MV-4-11 (cell line): ENCODE data around the gene HOXA3.
A peak's percentile ranks its signal among the peaks of the same experiment; 100 is the strongest.

Experiments used
- DNase-seq: peaks from one replicate; lab custom pipeline; 2025; lab: John Stamatoyannopoulos, UW

HOXA3 gene

GRCh38 chr7:27151931-27152815, at the start of gene HOXA3:
Gene HOXA3, minus strand, starts transcription at chr7:27152583. Its CDS starts 41,943 bp downstream, at chr7:27110640.
- no peak for DNase-seq

GRCh38 chr7:27201580-27202017, 49.2 kb upstream of the HOXA3 start:
- DNase-seq, result no peak

GRCh38 chr7:27200761-27201579, 48.6 kb upstream of the HOXA3 start:
- peak; percentile 83 for DNase-seq

GRCh38 chr7:27199849-27200760, 47.7 kb upstream of the HOXA3 start, which contains the start of gene HOXA13:
Gene HOXA13, minus strand, starts transcription at chr7:27200091. Its CDS starts 14 bp downstream, at chr7:27200077.
- DNase-seq, result no peak

- DNase-seq, result no peak
Observed at GRCh38 chr7:27198871-27199801, 46.8 kb upstream of the HOXA3 start.

GRCh38 chr7:27198138-27198841, 45.9 kb upstream of the HOXA3 start:
- no peak for DNase-seq

GRCh38 chr7:27197137-27198042, 45.0 kb upstream of the HOXA3 start:
- DNase-seq, result no peak

- peak; percentile 56 for DNase-seq
Observed at GRCh38 chr7:27196287-27196767, 43.9 kb upstream of the HOXA3 start.

GRCh38 chr7:27194686-27195379, 42.5 kb upstream of the HOXA3 start:
- peak; percentile 14 for DNase-seq

GRCh38 chr7:27194002-27194352, 41.6 kb upstream of the HOXA3 start:
- DNase-seq, result no peak

GRCh38 chr7:27193335-27194001, 41.1 kb upstream of the HOXA3 start:
- DNase-seq, result no peak

GRCh38 chr7:27192546-27193334, 40.4 kb upstream of the HOXA3 start:
- peak; percentile 59 for DNase-seq

GRCh38 chr7:27191833-27192545, 39.6 kb upstream of the HOXA3 start:
- DNase-seq, result no peak

GRCh38 chr7:27191161-27191731, 38.9 kb upstream of the HOXA3 start:
- no peak for DNase-seq

GRCh38 chr7:27189997-27190748, 37.8 kb upstream of the HOXA3 start:
- no peak for DNase-seq
